Effector memory CD4-positive, alpha-beta T cell (primary cell): ENCODE measurements around the gene SUGCT.

Experiments used
- DNase-seq, 3 donors: peaks; one replicate each; pipeline ENCODE4 v3.0.0-alpha.2; 2020
- H3K27ac ChIP-seq: 2 replicates; pipeline ENCODE4 v1.7.0; 2013; ENCODE audit warnings: mild to moderate bottlenecking, low read length, moderate library complexity; ENCODE audit not compliant: insufficient read depth, poor library complexity, severe bottlenecking
- H3K27me3 ChIP-seq: replicated peaks from 2 replicates; pipeline ENCODE4 v1.7.0; 2013; ENCODE audit warnings: mild to moderate bottlenecking, low read length; ENCODE audit not compliant: insufficient read depth, control insufficient read depth, poor library complexity, severe bottlenecking
- H3K36me3 ChIP-seq: 2 replicates; pipeline ENCODE4 v1.7.0; 2013; ENCODE audit warnings: mild to moderate bottlenecking, low read length, moderate library complexity; ENCODE audit not compliant: control insufficient read depth, insufficient read depth
- H3K4me1 ChIP-seq: 2 replicates; pipeline ENCODE4 v1.7.0; 2013; ENCODE audit warnings: low read length, mild to moderate bottlenecking; ENCODE audit not compliant: control insufficient read depth, insufficient read depth, poor library complexity, severe bottlenecking
- H3K4me3 ChIP-seq: 2 replicates; pipeline ENCODE4 v1.7.0; 2013; ENCODE audit warnings: low read length, low read depth, mild to moderate bottlenecking; ENCODE audit not compliant: insufficient read depth, poor library complexity, severe bottlenecking
- H3K9me3 ChIP-seq: 2 replicates; pipeline ENCODE4 v1.7.0; 2013; ENCODE audit warnings: mild to moderate bottlenecking, low read length, moderate library complexity; ENCODE audit not compliant: control insufficient read depth

SUGCT gene

DNA sequence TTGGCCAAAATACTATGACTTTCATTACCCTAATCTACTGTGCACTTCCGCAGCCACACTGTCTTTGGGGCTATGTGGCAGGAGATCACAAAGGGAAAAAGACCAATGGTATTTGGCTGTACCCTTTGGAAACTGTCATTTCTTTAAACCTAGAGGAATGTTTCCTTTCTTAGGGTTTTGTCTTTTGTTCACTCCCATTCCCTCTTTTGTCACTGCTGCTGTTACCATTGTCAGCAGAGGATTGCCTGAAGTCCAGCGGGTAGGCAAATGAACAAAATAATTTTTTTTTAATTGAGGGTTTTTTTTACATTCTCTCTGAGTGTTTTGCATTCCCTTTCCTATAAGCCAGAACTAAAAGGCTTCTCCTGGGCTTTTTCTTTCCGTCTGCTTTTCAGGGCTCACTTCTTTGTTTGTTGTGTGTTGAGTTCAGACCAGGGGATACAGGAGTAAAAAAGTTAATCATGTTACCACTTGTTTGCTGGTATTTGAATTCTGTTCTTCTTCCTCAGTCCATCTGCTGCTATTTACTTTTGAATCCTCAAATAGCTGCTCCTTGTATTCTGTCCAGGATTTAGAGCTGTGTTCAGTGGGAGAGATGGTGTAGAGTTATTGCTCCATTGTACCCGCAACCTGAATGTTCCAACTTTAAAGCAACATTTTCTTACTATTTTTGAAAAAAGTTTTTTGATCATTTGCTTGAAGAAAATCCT, 374.6 kb downstream of the SUGCT start:
- Histone ChIP-seq H3K9me3 (no peaks in the 10 kb centered on the region), H3K4me3 (no peak overlapping the region), H3K36me3 (no peaks in the 10 kb centered on the region), H3K27ac (no peak overlapping the region), H3K27me3 (no peaks in the 10 kb centered on the region), H3K4me1 (no peaks in the 10 kb centered on the region)
- no peak for DNase-seq

DNA sequence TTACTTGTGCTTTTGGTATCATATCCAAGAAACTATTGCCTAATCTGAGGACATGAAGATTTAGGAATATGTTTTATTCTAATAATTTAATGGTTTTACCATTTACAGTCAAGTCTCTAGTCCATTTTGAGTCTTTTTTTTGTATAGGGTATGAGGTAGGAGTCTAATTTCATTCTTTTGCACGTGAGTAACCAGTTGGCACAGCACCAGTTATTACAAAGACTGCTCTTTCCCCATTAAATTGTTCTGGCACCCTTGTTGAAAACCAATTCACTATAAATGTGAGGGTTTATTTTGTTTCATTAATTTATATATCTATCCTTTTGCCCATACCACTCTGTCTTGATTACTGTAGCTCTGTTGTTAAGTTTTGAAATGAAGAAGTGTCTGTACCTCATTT, 381.6 kb downstream of the SUGCT start:
- H3K27me3 ChIP-seq: no peaks in the 10 kb centered on the region
- no peaks in the 10 kb centered on the region for H3K36me3 ChIP-seq
- no peaks in the 10 kb centered on the region for H3K4me1 ChIP-seq
- no peak overlapping the region for H3K27ac ChIP-seq
- no peak overlapping the region for H3K4me3 ChIP-seq
- no peaks in the 10 kb centered on the region for H3K9me3 ChIP-seq
- DNase-seq: no peak

DNA sequence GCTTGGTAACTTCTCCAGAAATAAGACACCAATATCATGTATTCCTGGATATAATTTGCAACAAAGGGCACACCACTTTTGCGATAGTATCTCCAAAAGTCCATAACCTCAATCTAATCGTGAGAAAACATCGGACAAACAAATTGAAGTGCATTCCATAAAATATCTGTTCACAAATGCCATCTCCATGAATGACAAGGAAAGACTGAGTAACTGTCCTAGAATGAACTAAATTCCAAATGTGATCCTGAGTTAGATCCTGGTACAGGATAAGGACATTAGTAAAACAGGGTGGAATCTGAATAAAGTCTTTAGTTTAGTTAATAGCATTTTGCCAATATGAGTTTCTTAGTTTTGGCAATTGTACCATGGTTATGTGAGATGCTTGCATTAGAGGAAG, 384.2 kb downstream of the SUGCT start:
- H3K4me3 ChIP-seq: no peak overlapping the region
- H3K9me3 ChIP-seq: no peaks in the 10 kb centered on the region
- H3K27me3 ChIP-seq: no peaks in the 10 kb centered on the region
- H3K4me1 ChIP-seq: no peaks in the 10 kb centered on the region
- no peak overlapping the region for H3K27ac ChIP-seq
- no peak for DNase-seq
- no peaks in the 10 kb centered on the region for H3K36me3 ChIP-seq

DNA sequence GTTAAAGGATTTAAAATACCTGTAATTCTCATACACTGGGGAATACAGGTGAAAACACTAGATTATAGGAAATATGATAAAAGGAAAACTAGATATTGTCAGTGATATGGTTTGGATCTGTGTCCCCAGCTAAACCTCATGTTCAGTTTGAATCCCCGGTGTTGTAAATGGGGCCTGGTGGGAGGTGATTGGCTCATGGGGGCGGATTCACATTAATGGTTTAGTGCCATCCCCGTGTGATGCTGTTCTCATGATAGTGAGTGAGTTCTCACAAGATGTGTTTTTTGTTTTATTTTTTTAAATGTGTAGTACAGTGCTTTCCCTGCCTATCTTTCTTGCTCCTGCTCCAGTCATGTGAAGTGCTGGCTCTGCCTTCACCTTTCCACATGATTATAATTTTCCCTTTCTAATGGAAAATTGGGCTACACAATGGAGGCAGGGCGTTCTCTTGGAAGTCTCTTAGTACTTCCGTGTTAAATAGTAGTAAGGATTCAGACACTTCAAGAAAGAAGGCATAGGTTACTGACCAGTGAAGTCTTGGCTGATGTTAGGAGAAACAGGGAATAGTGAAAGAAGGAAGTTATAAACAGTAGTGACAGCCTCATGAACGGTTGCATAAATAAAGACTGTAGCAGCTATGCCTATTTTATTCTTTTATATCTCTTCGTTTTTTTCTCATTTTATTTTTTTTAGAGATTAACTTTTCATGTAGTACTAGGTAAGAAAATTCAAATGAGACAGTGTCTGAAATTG, 386.4 kb downstream of the SUGCT start:
- Histone ChIP-seq H3K36me3 (no peaks in the 10 kb centered on the region), H3K4me1 (no peaks in the 10 kb centered on the region), H3K27ac (no peak overlapping the region), H3K9me3 (no peaks in the 10 kb centered on the region), H3K27me3 (no peaks in the 10 kb centered on the region), H3K4me3 (no peak overlapping the region)
- DNase-seq: no peak

DNA sequence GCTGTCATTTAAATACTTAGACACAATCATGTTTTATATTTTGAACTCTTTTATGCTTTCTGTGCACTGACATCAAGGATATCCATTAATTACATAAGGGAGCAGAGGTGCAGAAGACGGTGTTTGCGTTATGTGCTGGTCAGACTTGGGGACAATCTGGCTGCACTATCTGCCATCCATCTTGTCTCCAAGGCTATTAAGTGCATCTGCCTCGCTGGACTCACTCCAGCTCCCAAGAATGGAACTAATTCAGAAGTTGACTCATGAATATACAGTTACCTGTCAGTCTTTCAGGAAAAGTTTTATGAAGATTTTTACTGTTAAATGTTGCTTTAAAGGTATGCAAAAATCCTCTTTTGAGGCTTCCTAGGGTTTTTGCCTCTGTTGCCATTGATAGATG, 391.0 kb downstream of the SUGCT start:
- Histone ChIP-seq H3K27ac (no peak overlapping the region), H3K36me3 (no peaks in the 10 kb centered on the region), H3K4me3 (no peak overlapping the region), H3K27me3 (no peaks in the 10 kb centered on the region), H3K9me3 (no peaks in the 10 kb centered on the region), H3K4me1 (no peaks in the 10 kb centered on the region)
- DNase-seq: no peak

DNA sequence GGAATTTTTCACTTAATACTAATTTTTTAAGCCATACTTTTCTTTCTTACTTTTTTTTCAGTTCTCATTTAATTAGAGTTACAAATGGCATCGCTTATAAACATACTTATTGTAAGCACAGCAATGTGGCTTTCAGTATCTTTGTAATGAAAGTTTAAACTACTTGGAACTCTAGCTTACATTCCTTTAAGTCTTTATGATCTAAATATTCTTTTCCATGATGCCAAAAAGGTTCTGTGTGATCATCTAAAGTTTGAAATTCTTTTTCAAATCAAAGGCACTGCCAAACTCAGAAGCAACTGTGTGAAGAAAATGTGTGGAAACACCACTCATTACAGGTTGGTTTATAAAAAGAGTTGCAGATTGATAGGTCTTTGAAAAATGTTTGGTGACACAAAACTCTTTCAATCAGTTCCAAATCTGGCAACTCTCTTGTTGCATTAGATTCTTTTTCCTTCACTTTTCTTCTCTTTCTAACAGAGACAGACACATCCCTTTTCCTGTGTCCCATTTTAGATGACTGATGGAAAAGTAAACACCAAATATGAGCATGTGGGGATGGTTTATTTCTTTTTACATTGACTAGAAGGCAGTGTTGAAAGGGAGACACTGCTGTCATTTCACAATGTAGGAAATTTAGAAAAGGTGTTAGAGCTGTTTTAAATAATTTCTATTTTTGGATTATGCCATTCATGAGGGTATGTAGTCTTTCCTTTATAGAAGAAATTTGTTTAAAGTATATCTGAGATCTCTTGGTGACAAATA, 392.3 kb downstream of the SUGCT start:
- H3K27ac ChIP-seq: no peak overlapping the region

DNA sequence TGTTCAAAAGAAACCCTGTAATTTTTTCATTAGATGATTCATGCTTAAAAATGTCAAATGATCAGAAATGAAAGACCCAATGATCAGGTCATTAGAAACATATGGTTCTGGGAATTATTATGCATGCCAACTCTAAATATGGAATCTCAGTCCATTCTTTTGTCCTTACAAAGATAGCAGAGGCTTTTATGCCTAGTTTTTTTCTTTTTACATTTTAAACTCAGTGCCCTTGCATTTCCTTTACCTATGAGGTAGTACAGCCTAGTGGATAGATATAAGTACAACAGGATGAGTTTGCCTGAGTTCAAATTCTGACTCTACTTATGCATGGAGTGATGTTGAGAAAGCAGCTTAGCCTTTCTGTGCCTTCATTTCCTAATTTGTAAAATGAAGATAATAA, 392.9 kb downstream of the SUGCT start:
- Histone ChIP-seq H3K27ac (no peak overlapping the region), H3K9me3 (no peaks in the 10 kb centered on the region), H3K4me3 (no peak overlapping the region), H3K4me1 (no peaks in the 10 kb centered on the region), H3K36me3 (no peaks in the 10 kb centered on the region), H3K27me3 (no peaks in the 10 kb centered on the region)
- no peak for DNase-seq

More for the DNA sequence above, 392.3 kb downstream of the SUGCT start:
- no peak overlapping the region for H3K4me3 ChIP-seq
- H3K4me1 ChIP-seq: no peaks in the 10 kb centered on the region
- H3K27me3 ChIP-seq: no peaks in the 10 kb centered on the region
- no peaks in the 10 kb centered on the region for H3K9me3 ChIP-seq
- H3K36me3 ChIP-seq: no peaks in the 10 kb centered on the region
- no peak for DNase-seq

DNA sequence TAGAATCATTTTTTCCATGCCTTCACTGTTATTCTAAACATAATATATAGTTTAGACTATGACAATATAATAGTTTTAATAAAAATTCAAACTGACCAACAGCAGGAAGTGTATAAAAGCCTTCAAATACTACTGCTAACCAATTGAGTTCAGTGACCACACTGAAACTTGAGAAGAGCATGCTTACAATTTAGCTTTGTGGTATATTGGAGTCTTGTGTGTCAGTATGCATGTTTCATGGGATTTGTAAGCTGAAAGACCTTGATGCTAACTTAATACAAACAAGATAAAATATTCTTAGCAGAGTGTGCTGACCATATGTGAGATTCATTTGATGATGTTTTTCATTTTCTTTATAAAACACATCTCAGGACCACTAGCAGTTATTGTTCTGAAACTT, 395.5 kb downstream of the SUGCT start:
- Histone ChIP-seq H3K4me1 (no peaks in the 10 kb centered on the region), H3K36me3 (no peaks in the 10 kb centered on the region), H3K9me3 (no peaks in the 10 kb centered on the region), H3K27me3 (no peaks in the 10 kb centered on the region), H3K27ac (no peak overlapping the region), H3K4me3 (no peak overlapping the region)
- DNase-seq: no peak

DNA sequence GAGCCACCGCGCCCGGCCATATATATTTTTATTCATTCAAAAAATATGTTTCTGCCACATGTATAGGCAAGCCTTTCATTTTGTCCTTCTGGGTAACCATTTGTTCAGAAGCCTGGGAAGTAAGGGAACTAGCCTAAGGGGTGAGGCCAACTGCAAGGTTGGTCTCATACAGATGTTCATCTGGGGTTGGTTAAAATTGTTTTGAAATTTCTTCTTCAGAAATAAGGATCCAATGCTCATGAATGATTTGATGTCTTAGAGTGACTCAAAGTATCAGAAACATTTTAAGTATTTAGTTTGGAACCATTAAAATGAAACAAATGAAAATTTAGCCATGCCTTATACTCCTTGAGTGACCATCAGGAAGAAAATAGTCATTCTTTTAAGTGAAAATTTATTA, 397.2 kb downstream of the SUGCT start:
- no peaks in the 10 kb centered on the region for H3K4me1 ChIP-seq

DNA sequence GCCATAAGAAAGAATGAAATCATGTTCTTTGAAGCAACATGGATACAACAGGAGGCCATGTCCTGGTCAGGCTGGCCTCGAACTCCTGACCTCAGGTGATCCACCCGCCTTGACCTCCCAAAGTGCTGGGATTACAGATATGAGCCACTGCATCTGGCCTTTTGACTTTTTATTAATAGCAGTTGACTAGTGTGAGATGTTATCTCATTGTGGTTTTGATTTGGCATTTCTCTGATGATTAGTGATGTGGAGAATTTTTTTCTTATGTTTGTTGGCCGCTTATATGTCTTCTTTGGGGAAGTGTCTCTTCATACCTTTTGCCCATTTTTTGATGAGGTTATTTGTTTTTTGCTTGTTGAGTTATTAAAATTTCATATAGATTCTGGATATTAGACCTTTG, 400.9 kb downstream of the SUGCT start:
- no peaks in the 10 kb centered on the region for H3K4me1 ChIP-seq
- H3K36me3 ChIP-seq: no peaks in the 10 kb centered on the region
- no peaks in the 10 kb centered on the region for H3K27me3 ChIP-seq
- no peak for DNase-seq
- no peak overlapping the region for H3K4me3 ChIP-seq
- no peaks in the 10 kb centered on the region for H3K9me3 ChIP-seq
- H3K27ac ChIP-seq: no peak overlapping the region

More for the DNA sequence above, 397.2 kb downstream of the SUGCT start:
- Histone ChIP-seq H3K9me3 (no peaks in the 10 kb centered on the region), H3K4me3 (no peak overlapping the region), H3K36me3 (no peaks in the 10 kb centered on the region), H3K27ac (no peak overlapping the region), H3K27me3 (no peaks in the 10 kb centered on the region)
- no peak for DNase-seq
